HCT116 (cell line): ENCODE measurements around the gene KPNB1.

Experiments used
- CTCF ChIP-seq, 3 experiments: fragments of 200-600 bp in 1 of 3; sonication (generic) in 1 of 3; IDR thresholded peaks in 2 of 3; conservative IDR thresholded peaks in 1 of 3; 2 replicates each; pipeline ENCODE4 v1.5.1; 2012 to 2017; ENCODE audit warnings: low read depth in 2 of 3, low read length in 2 of 3, antibody characterized with exemption in 1 of 3, borderline replicate concordance in 1 of 3, control low read depth in 1 of 3, mild to moderate bottlenecking in 1 of 3, mixed read lengths in 1 of 3, mixed run types in 1 of 3, moderate library complexity in 1 of 3; ENCODE audit not compliant: insufficient read depth in 1 of 3
- EGR1 ChIP-seq: IDR thresholded peaks from 2 replicates; pipeline ENCODE4 v1.6.1; 2012; ENCODE audit warnings: low read depth
- EZH2 ChIP-seq: fragments of 200-600 bp; sonication (generic); IDR thresholded peaks from 2 replicates; pipeline ENCODE4 v1.6.1; 2017; ENCODE audit warnings: antibody characterized with exemption, mixed run types
- JUND ChIP-seq: IDR thresholded peaks from 2 replicates; pipeline ENCODE4 v1.6.1; 2012
- MAX ChIP-seq: IDR thresholded peaks from 2 replicates; pipeline ENCODE4 v1.6.1; 2012
- POLR2A ChIP-seq: IDR thresholded peaks from 2 replicates; pipeline ENCODE4 v1.7.0; 2011; ENCODE audit warnings: borderline replicate concordance; ENCODE audit not compliant: insufficient read depth, insufficient read length; ENCODE audit errors: extremely low read depth
- POLR2AphosphoS5 ChIP-seq: IDR thresholded peaks from 2 replicates; pipeline ENCODE4 v1.6.1; 2011; ENCODE audit warnings: mild to moderate bottlenecking, low read depth, low read length, moderate library complexity
- ZFX ChIP-seq: fragments of 450-650 bp; IDR thresholded peaks from 2 replicates; pipeline ENCODE4 v1.6.1; 2017

GRCh38 chr17:47708864-47709541 is 59.3 kb downstream of the KPNB1 start:
- TF ChIP-seq POLR2A: no peak
- no peak for TF ChIP-seq CTCF (IDR thresholded peaks at IDR 0.05 in 2 of 3, conservative IDR thresholded peaks at IDR 0.05 in 1 of 3; ENCODE audit: borderline replicate concordance in 1 of 3, insufficient read depth in 1 of 3, low read depth in 2 of 3, low read length in 2 of 3)
- TF ChIP-seq EGR1: no peak
- no peak for TF ChIP-seq ZFX
- TF ChIP-seq POLR2AphosphoS5: no peak
- TF ChIP-seq EZH2: no peak
- TF ChIP-seq JUND: no peak
- no peak for TF ChIP-seq MAX
